ENCODE data around the gene FTO.

The FTO gene

GRCh38 chr16:53936052-53936451 is 232.1 kb downstream of the FTO start:
- no peak for DNase-seq (ENCODE audit: low read depth in 2 of 2)

- DNase-seq (ENCODE audit: low read depth in 2 of 2) = no peak
Measured at GRCh38 chr16:53936529-53936928, 232.6 kb downstream of the FTO start.

GRCh38 chr16:53937161-53937880 is 233.4 kb downstream of the FTO start:
- DNase-seq (ENCODE audit: low read depth in 2 of 2) = no peak

- DNase-seq (ENCODE audit: low read depth in 2 of 2) = peak in 1 of 2 experiments; percentile 16
Measured at GRCh38 chr16:53944025-53944424, 240.1 kb downstream of the FTO start.

GRCh38 chr16:53945996-53946395 is 242.0 kb downstream of the FTO start:
- peak; percentile 24 to 26 for DNase-seq (ENCODE audit: low read depth in 2 of 2)

GRCh38 chr16:53946746-53947386 is 242.9 kb downstream of the FTO start:
- no peak for DNase-seq (ENCODE audit: low read depth in 2 of 2)

- DNase-seq (ENCODE audit: low read depth in 2 of 2) = no peak
Measured at GRCh38 chr16:53947642-53948041, 243.7 kb downstream of the FTO start.

GRCh38 chr16:53948326-53948725 is 244.4 kb downstream of the FTO start:
- no peak for DNase-seq (ENCODE audit: low read depth in 2 of 2)

GRCh38 chr16:53948734-53949430 is 244.9 kb downstream of the FTO start:
- DNase-seq (ENCODE audit: low read depth in 2 of 2) = no peak

- DNase-seq (ENCODE audit: low read depth in 2 of 2) = no peak
Measured at GRCh38 chr16:53949715-53950410, 245.9 kb downstream of the FTO start.

GRCh38 chr16:53950677-53951076 is 246.7 kb downstream of the FTO start:
- no peak for DNase-seq (ENCODE audit: low read depth in 2 of 2)

- no peak for DNase-seq (ENCODE audit: low read depth in 2 of 2)
Measured at GRCh38 chr16:53952215-53953208, 248.6 kb downstream of the FTO start.

- DNase-seq (ENCODE audit: low read depth in 2 of 2) = no peak
Measured at GRCh38 chr16:53953336-53953735, 249.4 kb downstream of the FTO start.

GRCh38 chr16:53955221-53955875 is 251.4 kb downstream of the FTO start:
- no peak for DNase-seq (ENCODE audit: low read depth in 2 of 2)

GRCh38 chr16:53958341-53958880 is 254.5 kb downstream of the FTO start:
- DNase-seq (ENCODE audit: low read depth in 2 of 2) = no peak

- DNase-seq (ENCODE audit: low read depth in 2 of 2) = no peak
Measured at GRCh38 chr16:53960050-53960812, 256.3 kb downstream of the FTO start.

GRCh38 chr16:53960954-53961616 is 257.1 kb downstream of the FTO start:
- no peak for DNase-seq (ENCODE audit: low read depth in 2 of 2)

- DNase-seq (ENCODE audit: low read depth in 2 of 2) = no peak
Measured at GRCh38 chr16:53962041-53962440, 258.1 kb downstream of the FTO start.

Measured in fibroblast of skin of left quadriceps (primary cell).